ENCODE results near the gene CFAP299. TPM values are rescaled to one million over a fixed set of nuclear protein-coding genes. Genes with fewer than 3 reads are reported as not detected.

The CFAP299 gene
- total and polyA plus RNA-seq, 2 of the 13 experiments (the other 11 are each of a cell fraction or from before 2014, with no cell fraction given), result not detected

DNA sequence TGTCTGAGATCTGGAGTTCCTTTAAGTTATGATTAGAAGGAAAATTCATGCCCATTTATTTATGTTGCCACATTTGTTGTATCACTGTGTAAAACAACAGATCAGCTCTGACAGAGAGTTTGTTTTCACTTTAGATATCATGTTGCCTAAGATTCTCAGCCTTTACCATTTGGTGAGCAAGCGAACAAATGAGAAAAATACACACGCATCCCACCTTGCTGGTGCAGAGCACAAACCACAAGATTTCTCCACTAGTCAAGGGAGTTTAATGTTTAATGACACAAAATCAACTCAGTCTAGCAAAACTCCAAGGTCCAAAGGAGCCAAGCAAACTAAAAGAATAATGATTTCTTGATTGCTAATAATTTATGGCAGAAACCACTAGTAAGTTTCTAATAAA, 41.3 kb upstream of the CFAP299 start (continued):
- TF ChIP-seq, protein P1, sequence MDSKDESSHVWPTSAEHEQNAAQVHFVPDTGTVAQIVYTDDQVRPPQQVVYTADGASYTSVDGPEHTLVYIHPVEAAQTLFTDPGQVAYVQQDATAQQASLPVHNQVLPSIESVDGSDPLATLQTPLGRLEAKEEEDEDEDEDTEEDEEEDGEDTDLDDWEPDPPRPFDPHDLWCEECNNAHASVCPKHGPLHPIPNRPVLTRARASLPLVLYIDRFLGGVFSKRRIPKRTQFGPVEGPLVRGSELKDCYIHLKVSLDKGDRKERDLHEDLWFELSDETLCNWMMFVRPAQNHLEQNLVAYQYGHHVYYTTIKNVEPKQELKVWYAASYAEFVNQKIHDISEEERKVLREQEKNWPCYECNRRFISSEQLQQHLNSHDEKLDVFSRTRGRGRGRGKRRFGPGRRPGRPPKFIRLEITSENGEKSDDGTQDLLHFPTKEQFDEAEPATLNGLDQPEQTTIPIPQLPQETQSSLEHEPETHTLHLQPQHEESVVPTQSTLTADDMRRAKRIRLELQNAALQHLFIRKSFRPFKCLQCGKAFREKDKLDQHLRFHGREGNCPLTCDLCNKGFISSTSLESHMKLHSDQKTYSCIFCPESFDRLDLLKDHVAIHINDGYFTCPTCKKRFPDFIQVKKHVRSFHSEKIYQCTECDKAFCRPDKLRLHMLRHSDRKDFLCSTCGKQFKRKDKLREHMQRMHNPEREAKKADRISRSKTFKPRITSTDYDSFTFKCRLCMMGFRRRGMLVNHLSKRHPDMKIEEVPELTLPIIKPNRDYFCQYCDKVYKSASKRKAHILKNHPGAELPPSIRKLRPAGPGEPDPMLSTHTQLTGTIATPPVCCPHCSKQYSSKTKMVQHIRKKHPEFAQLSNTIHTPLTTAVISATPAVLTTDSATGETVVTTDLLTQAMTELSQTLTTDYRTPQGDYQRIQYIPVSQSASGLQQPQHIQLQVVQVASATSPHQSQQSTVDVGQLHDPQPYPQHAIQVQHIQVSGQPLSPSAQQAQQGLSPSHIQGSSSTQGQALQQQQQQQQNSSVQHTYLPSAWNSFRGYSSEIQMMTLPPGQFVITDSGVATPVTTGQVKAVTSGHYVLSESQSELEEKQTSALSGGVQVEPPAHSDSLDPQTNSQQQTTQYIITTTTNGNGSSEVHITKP (CRISPR knock-in tag; IDR thresholded peaks at IDR 0.05; ENCODE audit: low read depth), result no peak
- no peak for TF ChIP-seq ZFP37 (CRISPR knock-in tag; IDR thresholded peaks at IDR 0.05; ENCODE audit: borderline replicate concordance)

DNA sequence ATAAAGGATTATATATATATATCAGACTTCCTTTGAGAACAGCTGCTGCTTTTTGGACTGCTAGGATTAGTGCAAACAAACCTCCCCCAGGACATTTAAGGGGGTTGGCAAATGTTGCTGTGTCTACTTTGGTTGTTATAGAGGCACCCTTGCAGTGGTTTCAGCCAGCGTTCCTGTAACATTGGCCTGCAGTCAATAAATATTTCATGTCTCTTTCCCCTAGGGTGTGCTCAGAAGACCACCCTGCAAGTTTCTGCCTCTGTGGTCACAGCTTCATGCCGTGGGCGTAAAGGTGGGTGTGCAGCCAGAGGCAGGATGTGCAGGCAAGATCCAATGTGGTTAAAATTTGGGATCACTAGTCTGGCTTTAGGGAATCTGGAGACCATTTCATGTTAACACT, 40.2 kb upstream of the CFAP299 start:
- 62% methylated on average over 3 of the region's 3 CpGs for WGBS (ENCODE audit: low lambda C conversion rate)
- POLR2A ChIA-PET, result no interaction called here
- in situ Hi-C loops (cut with HindIII; ENCODE audit: extremely low pct_ligation_motif_present, low pct_unique_long_range_greater_than_20kb), result no loop called here

More for the DNA sequence above, 40.2 kb upstream of the CFAP299 start:
- H3K9ac ChIP-seq (ENCODE audit: insufficient read depth, low read depth, low read length), result no peak overlapping the region
- FAIRE-seq (no peak), DNase-seq (ENCODE audit: low spot score) (no peak), ATAC-seq (no peak)
- CTCF ChIA-PET (ENCODE audit: low intra/inter-chr PET ratio, low total read pairs), result no interaction called here
- H3K36me3 ChIP-seq (replicated peaks in 1 of 2; ENCODE audit: control insufficient read depth in 1 of 2, insufficient read depth in 2 of 2, low read length in 2 of 2), result no peaks in the 10 kb centered on the region
- H3K79me2 ChIP-seq (ENCODE audit: insufficient read depth, low read length), result no peaks in the 10 kb centered on the region
- H3K9me3 ChIP-seq (ENCODE audit: low read length), result no peaks in the 10 kb centered on the region
- H2AFZ ChIP-seq (ENCODE audit: low read length), result no peak overlapping the region
- TF ChIP-seq TOE1 (CRISPR knock-in tag; IDR thresholded peaks at IDR 0.05), result no peak
- TF ChIP-seq KLF9 (CRISPR knock-in tag; IDR thresholded peaks at IDR 0.05; ENCODE audit: low read depth), result no peak
- TF ChIP-seq, protein P2, sequence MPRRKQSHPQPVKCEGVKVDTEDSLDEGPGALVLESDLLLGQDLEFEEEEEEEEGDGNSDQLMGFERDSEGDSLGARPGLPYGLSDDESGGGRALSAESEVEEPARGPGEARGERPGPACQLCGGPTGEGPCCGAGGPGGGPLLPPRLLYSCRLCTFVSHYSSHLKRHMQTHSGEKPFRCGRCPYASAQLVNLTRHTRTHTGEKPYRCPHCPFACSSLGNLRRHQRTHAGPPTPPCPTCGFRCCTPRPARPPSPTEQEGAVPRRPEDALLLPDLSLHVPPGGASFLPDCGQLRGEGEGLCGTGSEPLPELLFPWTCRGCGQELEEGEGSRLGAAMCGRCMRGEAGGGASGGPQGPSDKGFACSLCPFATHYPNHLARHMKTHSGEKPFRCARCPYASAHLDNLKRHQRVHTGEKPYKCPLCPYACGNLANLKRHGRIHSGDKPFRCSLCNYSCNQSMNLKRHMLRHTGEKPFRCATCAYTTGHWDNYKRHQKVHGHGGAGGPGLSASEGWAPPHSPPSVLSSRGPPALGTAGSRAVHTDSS (CRISPR knock-in tag; conservative IDR thresholded peaks at IDR 0.05), result no peak
- TF ChIP-seq ZNF589 (CRISPR knock-in tag; conservative IDR thresholded peaks at IDR 0.05), result no peak
- H3K27ac ChIP-seq (ENCODE audit: extremely low read length, insufficient read depth, low read length), result no peak overlapping the region
- no peaks in the 10 kb centered on the region for H4K20me1 ChIP-seq (ENCODE audit: insufficient read depth, low read length)
- H3K27me3 ChIP-seq (ENCODE audit: control insufficient read depth in 1 of 2, insufficient read depth in 2 of 2, low read length in 2 of 2), result no peaks in the 10 kb centered on the region
- no peak overlapping the region for H3K4me2 ChIP-seq (ENCODE audit: low read depth, low read length)
- intact Hi-C loops (cut with micrococcal nuclease; ENCODE audit: unreplicated experiment), result no loop called here
- no peaks in the 10 kb centered on the region for H3K4me1 ChIP-seq (ENCODE audit: insufficient read depth, low read length)
- BruUV-seq (replicated peaks), result no TSS peak
- H3K4me3 ChIP-seq (replicated peaks in 1 of 3; ENCODE audit: insufficient read depth in 1 of 3, low read depth in 2 of 3, low read length in 3 of 3), result no peak overlapping the region

Data from HepG2 (cell line).